ENCODE data around the gene VWC2L. TPM values are rescaled to one million over a fixed set of nuclear protein-coding genes. Genes with fewer than 3 reads are reported as not detected.

VWC2L gene
- total RNA-seq, 1 donor from 2014 or later: not detected

DNA sequence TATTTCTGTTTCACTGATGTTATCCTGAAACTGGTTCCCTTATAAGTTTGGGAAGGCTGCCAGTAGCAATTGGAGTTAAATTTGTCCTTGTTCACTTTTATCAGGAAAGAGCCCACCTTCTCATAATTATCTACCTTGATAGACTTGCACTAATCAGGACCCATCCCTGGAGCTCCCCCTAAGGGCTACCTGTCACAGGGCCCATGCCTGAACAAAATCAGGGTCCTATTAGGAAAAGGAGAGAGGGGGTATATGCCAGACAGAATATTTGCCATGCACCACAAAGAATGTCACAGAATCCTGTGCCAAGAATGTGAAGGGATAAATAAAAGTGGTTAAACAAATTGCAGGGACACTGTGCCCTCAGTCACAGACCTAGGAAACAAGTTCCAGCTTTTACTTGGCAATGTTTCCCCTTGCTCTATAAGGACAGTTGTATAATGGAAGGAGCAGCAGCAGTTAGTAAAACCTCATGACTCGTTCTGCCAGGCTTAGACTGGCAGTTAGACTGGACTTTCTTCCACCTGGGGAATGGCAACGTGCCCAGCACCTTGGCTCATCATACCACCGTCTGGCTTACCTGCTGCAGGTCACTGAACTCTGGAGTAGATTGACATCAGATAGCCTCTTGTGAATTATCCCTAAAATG is 32.3 kb upstream of the VWC2L start:
- Histone ChIP-seq H3K27me3 (ENCODE audit: control insufficient read depth, insufficient read depth, low read length) (no peaks in the 10 kb centered on the region), H3K4me3 (ENCODE audit: low read depth, low read length) (no peak overlapping the region), H3K36me3 (ENCODE audit: control insufficient read depth, insufficient read depth, low read length) (no peaks in the 10 kb centered on the region)
- peak; percentile 0 for DNase-seq (ENCODE audit: low read depth)
- peak; percentile 19 for TF ChIP-seq CTCF (IDR thresholded peaks at IDR 0.05; ENCODE audit: insufficient read depth, low read length, poor library complexity, severe bottlenecking)

DNA sequence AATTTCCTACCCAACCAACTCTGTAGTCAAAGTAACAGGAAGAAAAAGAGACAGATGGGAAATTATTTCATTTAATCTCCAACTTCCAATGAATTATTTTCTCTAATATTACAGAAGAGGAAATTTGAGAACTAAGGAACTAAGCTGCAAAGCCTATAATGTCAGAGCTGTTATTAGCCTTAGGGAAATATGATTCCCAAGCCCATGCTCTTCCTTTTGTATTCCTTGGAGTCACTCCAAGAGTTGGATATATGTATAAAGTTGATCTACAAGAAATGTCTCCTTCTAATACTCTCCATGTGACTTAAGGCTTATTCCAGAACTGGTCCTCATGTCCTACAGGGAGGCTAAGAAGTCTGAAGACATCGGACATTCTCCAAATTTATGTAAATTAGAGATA is 31.6 kb upstream of the VWC2L start:
- Histone ChIP-seq H3K36me3 (ENCODE audit: control insufficient read depth, insufficient read depth, low read length) (no peaks in the 10 kb centered on the region), H3K27me3 (ENCODE audit: control insufficient read depth, insufficient read depth, low read length) (no peaks in the 10 kb centered on the region), H3K4me3 (ENCODE audit: low read depth, low read length) (no peak overlapping the region)
- no peak for TF ChIP-seq CTCF (IDR thresholded peaks at IDR 0.05; ENCODE audit: insufficient read depth, low read length, poor library complexity, severe bottlenecking)
- DNase-seq (ENCODE audit: low read depth): no peak

DNA sequence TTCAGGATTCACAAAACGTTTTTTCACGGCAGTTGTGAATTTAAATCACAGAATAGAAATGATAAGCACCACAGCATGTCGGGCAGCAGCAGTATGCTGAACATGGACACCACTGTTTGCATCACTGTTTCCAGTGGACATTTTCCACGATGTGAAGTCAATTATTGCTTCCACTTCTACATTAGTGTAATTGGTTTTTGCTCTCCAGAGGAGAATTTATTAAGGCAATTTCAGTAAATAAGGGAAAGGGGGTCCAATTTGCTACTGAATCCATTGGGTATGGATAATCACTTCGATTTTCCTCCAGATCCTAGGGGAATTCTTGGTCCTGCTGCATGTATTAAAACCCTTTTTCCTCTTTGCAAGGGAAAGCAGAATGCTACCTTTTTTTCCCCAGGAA is 30.2 kb upstream of the VWC2L start:
- no peak for TF ChIP-seq CTCF (IDR thresholded peaks at IDR 0.05; ENCODE audit: insufficient read depth, low read length, poor library complexity, severe bottlenecking)
- no peaks in the 10 kb centered on the region for H3K27me3 ChIP-seq (ENCODE audit: control insufficient read depth, insufficient read depth, low read length)
- no peak overlapping the region for H3K4me3 ChIP-seq (ENCODE audit: low read depth, low read length)
- no peak for DNase-seq (ENCODE audit: low read depth)
- H3K36me3 ChIP-seq (ENCODE audit: control insufficient read depth, insufficient read depth, low read length): no peaks in the 10 kb centered on the region

GRCh38 chr2:214382229-214382628 is 28.6 kb upstream of the VWC2L start:
- no peak for TF ChIP-seq CTCF (IDR thresholded peaks at IDR 0.05; ENCODE audit: insufficient read depth, low read length, poor library complexity, severe bottlenecking)
- DNase-seq (ENCODE audit: low read depth): no peak
- no peaks in the 10 kb centered on the region for H3K36me3 ChIP-seq (ENCODE audit: control insufficient read depth, insufficient read depth, low read length)
- H3K4me3 ChIP-seq (ENCODE audit: low read depth, low read length): no peak overlapping the region
- H3K27me3 ChIP-seq (ENCODE audit: control insufficient read depth, insufficient read depth, low read length): no peaks in the 10 kb centered on the region

GRCh38 chr2:214386720-214387119 is 24.1 kb upstream of the VWC2L start:
- no peak for TF ChIP-seq CTCF (IDR thresholded peaks at IDR 0.05; ENCODE audit: insufficient read depth, low read length, poor library complexity, severe bottlenecking)
- no peak for DNase-seq (ENCODE audit: low read depth)
- no peaks in the 10 kb centered on the region for H3K36me3 ChIP-seq (ENCODE audit: control insufficient read depth, insufficient read depth, low read length)
- no peaks in the 10 kb centered on the region for H3K27me3 ChIP-seq (ENCODE audit: control insufficient read depth, insufficient read depth, low read length)
- no peak overlapping the region for H3K4me3 ChIP-seq (ENCODE audit: low read depth, low read length)

- TF ChIP-seq CTCF (IDR thresholded peaks at IDR 0.05; ENCODE audit: insufficient read depth, low read length, poor library complexity, severe bottlenecking): no peak
- no peaks in the 10 kb centered on the region for H3K36me3 ChIP-seq (ENCODE audit: control insufficient read depth, insufficient read depth, low read length)
- H3K4me3 ChIP-seq (ENCODE audit: low read depth, low read length): no peak overlapping the region
- no peaks in the 10 kb centered on the region for H3K27me3 ChIP-seq (ENCODE audit: control insufficient read depth, insufficient read depth, low read length)
- DNase-seq (ENCODE audit: low read depth): no peak
These were observed 21.5 kb upstream of the VWC2L start for GRCh38 chr2:214389334-214389733.
